ENCODE data around the gene FYB1. TPM values are rescaled to one million over a fixed set of nuclear protein-coding genes. Genes with fewer than 3 reads are reported as not detected.
A peak's percentile ranks its signal among the peaks of the same experiment; 100 is the strongest.
"Not testable (repeated sequence)": the region's sequence is repeated elsewhere in the genome, so short reads cannot be mapped to it uniquely, and the experiment has no call there.

The FYB1 gene
- total RNA-seq, 2 experiments from 2014 or later = 82.8 to 83.0 TPM

DNA sequence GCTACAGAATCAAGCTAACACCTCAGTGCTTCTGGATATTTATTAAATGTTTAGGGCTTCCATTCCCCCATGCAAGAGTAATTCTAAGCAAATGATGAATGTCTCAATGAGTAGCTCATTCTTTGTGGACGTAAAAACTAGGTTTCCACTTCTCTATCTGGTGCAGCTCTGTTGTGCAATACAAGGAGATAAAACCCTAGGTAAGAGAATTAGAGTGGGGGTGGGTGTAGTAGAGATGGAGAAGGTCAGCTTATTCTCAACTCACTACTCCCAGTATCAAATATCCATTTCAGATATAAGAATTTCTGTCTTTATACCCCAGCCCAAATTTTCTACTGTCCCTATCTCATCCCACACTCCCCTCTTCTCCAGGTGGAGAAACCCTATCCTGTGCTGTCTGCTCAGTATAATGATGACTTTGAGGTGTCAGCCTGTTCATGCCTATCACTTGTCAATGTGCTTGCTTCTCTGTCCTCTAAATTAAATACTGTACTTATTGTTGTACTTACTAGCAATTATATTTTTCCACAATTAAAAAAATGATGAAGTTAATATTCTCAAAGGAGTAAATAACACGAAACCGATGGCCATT lies 4.3 kb upstream of the FYB1 start:
- TF ChIP-seq, protein P1, sequence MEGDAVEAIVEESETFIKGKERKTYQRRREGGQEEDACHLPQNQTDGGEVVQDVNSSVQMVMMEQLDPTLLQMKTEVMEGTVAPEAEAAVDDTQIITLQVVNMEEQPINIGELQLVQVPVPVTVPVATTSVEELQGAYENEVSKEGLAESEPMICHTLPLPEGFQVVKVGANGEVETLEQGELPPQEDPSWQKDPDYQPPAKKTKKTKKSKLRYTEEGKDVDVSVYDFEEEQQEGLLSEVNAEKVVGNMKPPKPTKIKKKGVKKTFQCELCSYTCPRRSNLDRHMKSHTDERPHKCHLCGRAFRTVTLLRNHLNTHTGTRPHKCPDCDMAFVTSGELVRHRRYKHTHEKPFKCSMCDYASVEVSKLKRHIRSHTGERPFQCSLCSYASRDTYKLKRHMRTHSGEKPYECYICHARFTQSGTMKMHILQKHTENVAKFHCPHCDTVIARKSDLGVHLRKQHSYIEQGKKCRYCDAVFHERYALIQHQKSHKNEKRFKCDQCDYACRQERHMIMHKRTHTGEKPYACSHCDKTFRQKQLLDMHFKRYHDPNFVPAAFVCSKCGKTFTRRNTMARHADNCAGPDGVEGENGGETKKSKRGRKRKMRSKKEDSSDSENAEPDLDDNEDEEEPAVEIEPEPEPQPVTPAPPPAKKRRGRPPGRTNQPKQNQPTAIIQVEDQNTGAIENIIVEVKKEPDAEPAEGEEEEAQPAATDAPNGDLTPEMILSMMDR (IDR thresholded peaks at IDR 0.05) = no peak
- Mint-ChIP-seq H3K36me3 (ENCODE audit: low read depth) (no peaks in the 10 kb centered on the region), H3K27ac (no peak overlapping the region), H3K4me1 (ENCODE audit: low read depth) (peaks cover 42% of the 10 kb centered on the region), H3K9me3 (no peaks in the 10 kb centered on the region), H3K27me3 (no peaks in the 10 kb centered on the region), H3K4me3 (no peak overlapping the region)
- DNase-seq = no peak
- ATAC-seq = no peak
- ChIA-PET POLR2A (interaction anchor here (1.3 kb wide), 1 partner anchor 41 kb away, joined by 3 read pairs; no protein-coding TSS in a partner anchor), CTCF (interaction anchor here (0.8 to 12.6 kb wide), 4 partner anchors 22 to 61 kb away, joined by 3 to 317 read pairs (median 4); no protein-coding TSS in a partner anchor)
- intact Hi-C loops (cut with micrococcal nuclease) = no loop called here

DNA sequence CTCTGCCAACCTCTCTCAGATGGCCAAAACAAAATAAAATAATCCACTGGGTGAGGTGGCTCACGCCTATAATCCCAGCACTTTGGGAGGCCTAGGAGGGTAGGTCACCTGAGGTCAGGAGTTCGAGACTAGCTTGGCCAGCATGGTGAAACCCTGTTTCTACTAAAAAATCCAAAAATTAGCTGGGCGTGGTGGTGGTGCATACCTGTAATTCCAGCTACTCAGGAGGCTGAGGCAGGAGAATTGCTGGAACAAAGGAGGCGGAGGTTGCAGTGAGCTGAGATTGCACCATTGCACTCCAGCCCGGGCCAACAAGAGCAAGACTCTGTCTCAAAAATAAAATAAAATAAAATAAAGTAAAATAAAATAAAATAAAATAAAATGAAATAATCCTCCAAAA lies 2.3 kb upstream of the FYB1 start:
- H3K4me3 Mint-ChIP-seq; H3K9me3 Mint-ChIP-seq; intact Hi-C loops (cut with micrococcal nuclease); DNase-seq; H3K27me3 Mint-ChIP-seq; ATAC-seq; H3K27ac Mint-ChIP-seq; H3K36me3 Mint-ChIP-seq (ENCODE audit: low read depth): not testable (repeated sequence)
- peaks cover 50% of the 10 kb centered on the region for H3K4me1 Mint-ChIP-seq (ENCODE audit: low read depth)
- POLR2A ChIA-PET = interaction anchor here (0.7 to 1.7 kb wide), 3 partner anchors 9 to 62 kb away, joined by 3 to 6 read pairs (median 3); no protein-coding TSS in a partner anchor
- CTCF ChIA-PET = interaction anchor here (0.8 to 12.6 kb wide), 5 partner anchors 9 to 147 kb away, joined by 3 to 317 read pairs (median 6); no protein-coding TSS in a partner anchor

DNA sequence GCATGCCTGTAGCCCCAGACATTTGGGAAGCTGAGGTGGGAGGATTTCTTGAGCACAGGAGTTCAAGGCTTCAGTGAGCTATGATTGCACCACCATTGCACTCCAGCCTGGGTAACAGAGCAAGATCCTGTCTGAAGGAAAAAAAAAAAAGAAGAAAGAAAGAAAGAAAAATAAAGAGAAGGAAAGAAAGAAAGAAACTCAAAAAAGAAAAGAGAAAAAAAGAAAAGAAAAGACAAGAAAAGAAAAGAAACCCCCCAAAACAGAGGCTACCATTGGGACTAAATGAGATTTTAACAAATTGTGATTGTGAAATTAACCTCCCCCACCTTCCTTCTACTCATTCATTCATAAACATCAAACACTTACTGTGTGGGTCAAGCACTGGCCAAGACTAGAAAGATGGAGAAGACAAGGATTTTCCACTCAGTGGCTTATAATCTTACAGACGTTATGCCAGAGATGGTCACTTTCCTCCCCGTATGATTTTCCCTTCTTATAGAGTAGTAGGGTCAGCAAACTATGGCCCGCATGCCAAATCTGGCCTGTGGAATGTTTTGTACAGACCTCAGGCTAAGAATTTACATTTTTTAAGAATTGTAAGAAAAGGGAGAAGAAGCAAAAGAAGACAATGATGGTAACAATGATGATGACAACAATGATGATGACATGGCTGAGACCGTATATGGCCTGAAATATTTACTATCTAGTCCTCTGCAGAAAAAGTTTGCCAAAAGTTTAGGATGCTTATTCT lies 1.1 kb upstream of the FYB1 start:
- Mint-ChIP-seq H3K36me3 (ENCODE audit: low read depth) (no peaks in the 10 kb centered on the region), H3K27ac (peak overlapping the region; percentile 37), H3K4me3 (no peak overlapping the region), H3K4me1 (ENCODE audit: low read depth) (peaks cover 49% of the 10 kb centered on the region), H3K9me3 (no peaks in the 10 kb centered on the region), H3K27me3 (no peaks in the 10 kb centered on the region)
- TF ChIP-seq, protein P1 (IDR thresholded peaks at IDR 0.05) = no peak
- ChIA-PET CTCF (interaction anchor here (0.9 to 12.6 kb wide), 5 partner anchors 11 to 327 kb away, joined by 3 to 317 read pairs (median 49); no protein-coding TSS in a partner anchor), POLR2A (interaction anchor here (0.7 to 1.7 kb wide), 3 partner anchors 10 to 63 kb away, joined by 3 to 6 read pairs (median 3); no protein-coding TSS in a partner anchor)
- ATAC-seq = no peak
- no peak for DNase-seq
- intact Hi-C loops (cut with micrococcal nuclease) = no loop called here

DNA sequence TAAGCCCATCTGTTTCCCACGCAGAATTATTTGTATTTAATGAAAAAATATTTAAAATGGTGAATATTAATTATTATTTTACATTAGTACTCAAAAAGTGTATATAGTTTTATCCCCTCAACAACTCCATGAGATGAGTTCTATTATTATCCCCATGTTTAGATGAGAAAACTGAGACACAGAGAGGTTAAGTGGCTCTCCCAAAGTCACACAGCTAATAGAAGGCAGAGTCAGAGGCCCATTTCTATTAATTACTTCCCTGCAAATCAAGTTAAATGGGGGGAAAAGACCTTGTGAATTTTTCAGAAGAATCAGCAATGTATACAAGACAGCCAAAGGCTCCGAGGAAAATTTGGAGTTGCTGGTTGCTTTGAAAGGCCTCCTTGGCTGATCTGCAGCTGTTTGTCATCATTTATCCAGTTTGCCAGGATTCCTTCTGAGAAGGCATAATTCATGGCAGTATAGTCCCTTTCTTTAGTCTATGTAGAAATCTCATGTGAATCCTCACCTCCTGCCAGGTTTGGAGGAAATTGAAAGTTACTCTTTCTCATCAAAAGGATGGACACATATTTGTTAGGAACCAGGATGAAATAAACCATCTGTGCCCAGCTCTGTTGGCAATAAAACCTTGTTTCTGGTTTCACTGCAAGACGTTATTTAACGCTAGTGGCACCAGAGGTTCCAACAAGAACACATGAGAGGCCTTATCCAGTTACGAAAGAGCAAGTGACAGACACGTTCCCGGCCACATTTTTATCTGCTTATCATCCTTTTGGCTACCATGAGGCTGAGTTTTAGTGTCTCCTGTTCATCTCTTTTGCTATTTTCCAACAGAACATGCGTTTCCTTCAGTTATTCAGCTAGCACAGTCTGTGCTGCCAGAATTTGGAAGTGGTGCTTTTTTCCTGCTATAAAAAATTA lies 621 bp downstream of the FYB1 start:
- no peaks in the 10 kb centered on the region for H3K9me3 Mint-ChIP-seq
- CTCF ChIA-PET = interaction anchor here (0.7 to 12.6 kb wide), 46 partner anchors 8 to 329 kb away, joined by 3 to 317 read pairs (median 8); no protein-coding TSS in a partner anchor
- H3K4me3 Mint-ChIP-seq = peak overlapping the region; percentile 15
- peaks cover 58% of the 10 kb centered on the region for H3K4me1 Mint-ChIP-seq (ENCODE audit: low read depth)
- TF ChIP-seq, protein P1 (IDR thresholded peaks at IDR 0.05) = no peak
- no peaks in the 10 kb centered on the region for H3K36me3 Mint-ChIP-seq (ENCODE audit: low read depth)
- H3K27ac Mint-ChIP-seq = no peak overlapping the region
- no peaks in the 10 kb centered on the region for H3K27me3 Mint-ChIP-seq
- DNase-seq (no peak), ATAC-seq (no peak)
- POLR2A ChIA-PET = interaction anchor here (1.0 to 3.5 kb wide), 10 partner anchors 11 to 81 kb away, joined by 3 to 32 read pairs (median 8); no protein-coding TSS in a partner anchor
- intact Hi-C loops (cut with micrococcal nuclease) = loop anchor here (10.0 kb wide), 1 partner anchor 326 kb away; no protein-coding TSS in a partner anchor

Measured in activated CD8-positive, alpha-beta T cell treated with anti-CD3 and anti-CD28 coated beads for 36 hours (primary cell).